Uterus (tissue), 4 donors: ENCODE results near the gene LRR1. TPM values are rescaled to one million over a fixed set of nuclear protein-coding genes. Genes with fewer than 3 reads are reported as not detected.

ENCODE experiments used
- DNase-seq, 2 donors: peaks; one replicate each; pipeline ENCODE4 v3.0.0-alpha.2; 2019 to 2020
- H3K27ac ChIP-seq, 2 donors: fragments of 200-600 bp; sonication (generic); 1 replicate in 1 of 2; 2 replicates in 1 of 2; pipeline ENCODE4 v1.5.1; 2016 to 2018
- H3K27me3 ChIP-seq, 2 donors: fragments of 200-600 bp; sonication (generic); one replicate each; pipeline ENCODE4 v1.5.1; 2018 to 2019; ENCODE audit warnings: control low read depth in 1 of 2
- H3K36me3 ChIP-seq, 2 donors: fragments of 200-600 bp; sonication (generic); one replicate each; pipeline ENCODE4 v1.5.1; 2019; ENCODE audit warnings: control low read depth in 1 of 2
- H3K4me1 ChIP-seq, 2 donors: fragments of 200-600 bp; sonication (generic); one replicate each; pipeline ENCODE4 v1.5.1; 2018 to 2019; ENCODE audit warnings: control low read depth in 1 of 2
- H3K4me3 ChIP-seq, 2 donors: fragments of 200-600 bp; sonication (generic); 1 replicate in 1 of 2; 2 replicates in 1 of 2; pipeline ENCODE4 v1.5.1; 2018 to 2019; ENCODE audit warnings: mild to moderate bottlenecking in 1 of 2
- H3K9me3 ChIP-seq, 2 donors: fragments of 200-600 bp; sonication (generic); one replicate each; pipeline ENCODE4 v1.5.1; 2019; ENCODE audit warnings: control low read depth in 1 of 2
- CTCF ChIP-seq, 4 experiments: fragments of 200-600 bp in 2 of 4; fragments of 450-650 bp in 2 of 4; sonication (generic) in 2 of 4; IDR thresholded peaks; one replicate each; pipeline ENCODE4 v1.5.1; 2016 to 2019; ENCODE audit warnings: antibody characterized with exemption in 4 of 4, mild to moderate bottlenecking in 2 of 4, moderate library complexity in 1 of 4
- POLR2A ChIP-seq, 2 donors: fragments of 450-650 bp; IDR thresholded peaks; one replicate each; pipeline ENCODE4 v1.6.1; 2016; ENCODE audit warnings: antibody characterized with exemption in 2 of 2, mild to moderate bottlenecking in 1 of 2, moderate library complexity in 1 of 2
- intact Hi-C: fragments of 100-400 bp; cut with DNase I; formaldehyde crosslinking; loops from one replicate; pipeline ENCODE4 v1.15.1; 2023; ENCODE audit warnings: low total_unique reads
- small RNA-seq: library from RNA; depleted of rRNA; stranded (forward); fragments of <200 nt; gene quantifications from one replicate; pipeline ENCODE3, GENCODE V24; 2016
- total RNA-seq, 4 donors: library from RNA; depleted of rRNA in 3 of 4; stranded (reverse); fragments of >200 nt in 3 of 4; gene quantifications; one replicate each; pipeline versions ENCODE4 v1.1.0 to v1.2.4, GENCODE V29; 2014 to 2023
- donor health status: DM: yes; HTN: yes; CAD: no.

LRR1 gene
- total RNA-seq, 4 donors from 2014 or later = 1.8 to 16.2 (median 6.8) TPM

- H3K27ac ChIP-seq = no peak overlapping the region
- H3K4me1 ChIP-seq = no peaks in the 10 kb centered on the region
- DNase-seq = no peak
- intact Hi-C loops = no loop called here
- H3K36me3 ChIP-seq = no peaks in the 10 kb centered on the region
- no peaks in the 10 kb centered on the region for H3K27me3 ChIP-seq
- H3K4me3 ChIP-seq = no peak overlapping the region
- H3K9me3 ChIP-seq = no peaks in the 10 kb centered on the region
- TF ChIP-seq CTCF (IDR thresholded peaks at IDR 0.05) = no peak
- TF ChIP-seq POLR2A (IDR thresholded peaks at IDR 0.05) = no peak
These were observed 61.1 kb downstream of the LRR1 start for GRCh38 chr14:49659526-49660455.

Small RNAs within 50 kb of the gene (small RNA-seq; reads per million reads assigned to genes)
- gene AL139099.3 (not detected), gene AL139099.4 (not detected), gene RF00019 (not detected), gene RNA5SP384 (not detected)

Other genes with a start within 250 kb of the LRR1 start
- 1,000 to 10,000 TPM; 1,068 to 7,966 (median 2,908) TPM for gene RPS29, start 12.6 kb upstream of the LRR1 start, total RNA-seq
- gene RPL36AL, start 21.7 kb downstream of the LRR1 start, total RNA-seq = 100 to 1,000 TPM in 3 of 4 donors, 10 to 100 TPM in 1; 60.6 to 388 (median 166) TPM
- gene MGAT2, start 21.9 kb downstream of the LRR1 start, total RNA-seq = 10 to 100 TPM; 24.6 to 52.1 (median 32.6) TPM
- gene DNAAF2, start 36.3 kb downstream of the LRR1 start, total RNA-seq = 10 to 100 TPM in 2 of 4 donors, 1 to 10 TPM in 2; 3.8 to 18.9 (median 8.8) TPM
- gene POLE2, start 89.3 kb downstream of the LRR1 start, total RNA-seq = 10 to 100 TPM in 2 of 4 donors, 1 to 10 TPM in 2; 1.8 to 35.5 (median 14.1) TPM
- gene KLHDC1, start 94.2 kb downstream of the LRR1 start, total RNA-seq = 10 to 100 TPM in 3 of 4 donors, 1 to 10 TPM in 1; 2.6 to 35.3 (median 27.1) TPM
- gene KLHDC2, start 169.2 kb downstream of the LRR1 start, total RNA-seq = 100 to 1,000 TPM in 3 of 4 donors, 10 to 100 TPM in 1; 63.0 to 156 (median 120) TPM